Measurements from ENCODE around the gene EFNA5.

The EFNA5 gene

GRCh38 chr5:107513337-107514085, 157.2 kb downstream of the EFNA5 start:
- no peak for DNase-seq (ENCODE audit: low read depth, low spot score)
- Histone ChIP-seq H3K9ac (ENCODE audit: insufficient read length, low read depth) (no peak overlapping the region), H3K4me1 (ENCODE audit: insufficient read depth, insufficient read length) (no peaks in the 10 kb centered on the region)

DNA sequence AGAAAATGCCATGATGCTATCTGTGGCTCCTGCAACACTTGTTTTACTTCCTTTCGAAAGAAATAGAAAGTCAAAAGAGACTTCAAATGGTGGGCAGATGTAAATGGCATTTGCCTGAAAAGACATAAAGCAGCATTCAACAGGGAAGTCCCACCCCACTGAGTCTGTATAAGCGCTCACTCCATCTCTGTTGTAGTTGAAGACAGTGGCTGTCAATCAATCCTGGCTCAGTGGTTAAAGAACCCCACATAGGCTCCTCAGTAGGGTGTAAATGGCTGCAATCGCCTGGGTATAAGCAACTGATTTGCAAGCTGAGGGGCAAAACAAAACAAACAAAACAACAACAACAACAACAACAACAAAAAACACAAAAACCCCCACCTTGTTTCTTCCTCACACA, 158.7 kb downstream of the EFNA5 start:
- peak; percentile 71 for DNase-seq (ENCODE audit: low read depth, low spot score)
- Histone ChIP-seq H3K4me1 (ENCODE audit: insufficient read depth, insufficient read length) (no peaks in the 10 kb centered on the region), H3K9ac (ENCODE audit: insufficient read length, low read depth) (no peak overlapping the region), H3K36me3 (ENCODE audit: insufficient read depth, insufficient read length, low read length) (no peaks in the 10 kb centered on the region), H3K27me3 (ENCODE audit: insufficient read depth, insufficient read length) (no peaks in the 10 kb centered on the region), H3K4me3 (ENCODE audit: insufficient read length, low read depth) (no peak overlapping the region), H3K9me3 (ENCODE audit: insufficient read depth, low read length) (0 out of 2 replicates have a peak, but pooled peaks cover 7% of the 10 kb centered on the region)
- TF ChIP-seq ZNF274 (IDR thresholded peaks at IDR 0.05; ENCODE audit: low read depth, low read length), result no peak
- no peak for TF ChIP-seq YY1 (IDR thresholded peaks at IDR 0.05; ENCODE audit: insufficient read depth, insufficient read length)
- TF ChIP-seq SUZ12 (IDR thresholded peaks at IDR 0.05; ENCODE audit: extremely low read depth, insufficient read depth, insufficient read length), result no peak

More at GRCh38 chr5:107513337-107514085, 157.2 kb downstream of the EFNA5 start:
- Histone ChIP-seq H3K4me3 (ENCODE audit: insufficient read length, low read depth) (no peak overlapping the region), H3K27me3 (ENCODE audit: insufficient read depth, insufficient read length) (no peaks in the 10 kb centered on the region), H3K9me3 (ENCODE audit: insufficient read depth, low read length) (0 out of 2 replicates have a peak, but pooled peaks cover 7% of the 10 kb centered on the region), H3K36me3 (ENCODE audit: insufficient read depth, insufficient read length, low read length) (no peaks in the 10 kb centered on the region)
- TF ChIP-seq ZNF274 (IDR thresholded peaks at IDR 0.05; ENCODE audit: low read depth, low read length), result no peak
- TF ChIP-seq YY1 (IDR thresholded peaks at IDR 0.05; ENCODE audit: insufficient read depth, insufficient read length), result no peak
- TF ChIP-seq SUZ12 (IDR thresholded peaks at IDR 0.05; ENCODE audit: extremely low read depth, insufficient read depth, insufficient read length), result no peak

- TF ChIP-seq YY1 (IDR thresholded peaks at IDR 0.05; ENCODE audit: insufficient read depth, insufficient read length) (no peak), ZNF274 (IDR thresholded peaks at IDR 0.05; ENCODE audit: low read depth, low read length) (no peak), SUZ12 (IDR thresholded peaks at IDR 0.05; ENCODE audit: extremely low read depth, insufficient read depth, insufficient read length) (no peak)
- Histone ChIP-seq H3K9ac (ENCODE audit: insufficient read length, low read depth) (no peak overlapping the region), H3K9me3 (ENCODE audit: insufficient read depth, low read length) (0 out of 2 replicates have a peak, but pooled peaks cover 7% of the 10 kb centered on the region), H3K36me3 (ENCODE audit: insufficient read depth, insufficient read length, low read length) (no peaks in the 10 kb centered on the region), H3K4me1 (ENCODE audit: insufficient read depth, insufficient read length) (no peaks in the 10 kb centered on the region), H3K27me3 (ENCODE audit: insufficient read depth, insufficient read length) (no peaks in the 10 kb centered on the region), H3K4me3 (ENCODE audit: insufficient read length, low read depth) (no peak overlapping the region)
- DNase-seq (ENCODE audit: low read depth, low spot score), result no peak
Measured at GRCh38 chr5:107510125-107510524, 160.6 kb downstream of the EFNA5 start.

DNA sequence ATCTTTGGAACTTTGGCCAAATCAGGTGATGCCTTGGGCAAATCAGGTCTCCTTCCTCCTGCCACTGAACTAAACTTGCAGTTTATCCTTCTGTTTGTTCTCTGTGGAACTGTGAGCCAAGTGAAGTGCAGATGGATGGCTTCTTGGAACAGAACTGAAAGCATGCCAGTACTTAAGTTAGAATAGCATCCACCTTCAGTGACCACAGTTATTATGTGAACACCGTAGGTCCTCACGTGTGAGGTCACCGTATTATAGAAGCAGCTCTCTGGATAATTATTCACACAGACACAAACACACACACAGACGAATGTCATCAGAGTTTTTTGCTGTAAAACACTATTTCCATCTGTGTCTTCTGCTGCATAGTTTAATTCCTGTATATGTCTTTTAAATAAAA, 162.6 kb downstream of the EFNA5 start:
- no peak for DNase-seq (ENCODE audit: low read depth, low spot score)
- H3K36me3 ChIP-seq (ENCODE audit: insufficient read depth, insufficient read length, low read length), result no peaks in the 10 kb centered on the region
- H3K9ac ChIP-seq (ENCODE audit: insufficient read length, low read depth), result no peak overlapping the region
- H3K4me1 ChIP-seq (ENCODE audit: insufficient read depth, insufficient read length), result no peaks in the 10 kb centered on the region
- 0 out of 2 replicates have a peak, but pooled peaks cover 7% of the 10 kb centered on the region for H3K9me3 ChIP-seq (ENCODE audit: insufficient read depth, low read length)
- H3K27me3 ChIP-seq (ENCODE audit: insufficient read depth, insufficient read length), result no peaks in the 10 kb centered on the region
- TF ChIP-seq SUZ12 (IDR thresholded peaks at IDR 0.05; ENCODE audit: extremely low read depth, insufficient read depth, insufficient read length), result no peak
- no peak for TF ChIP-seq ZNF274 (IDR thresholded peaks at IDR 0.05; ENCODE audit: low read depth, low read length)
- no peak overlapping the region for H3K4me3 ChIP-seq (ENCODE audit: insufficient read length, low read depth)

- H3K4me3 ChIP-seq (ENCODE audit: insufficient read length, low read depth), result no peak overlapping the region
- no peak for DNase-seq (ENCODE audit: low read depth, low spot score)
- H3K4me1 ChIP-seq (ENCODE audit: insufficient read depth, insufficient read length), result no peaks in the 10 kb centered on the region
- TF ChIP-seq SUZ12 (IDR thresholded peaks at IDR 0.05; ENCODE audit: extremely low read depth, insufficient read depth, insufficient read length), result no peak
- no peak overlapping the region for H3K9ac ChIP-seq (ENCODE audit: insufficient read length, low read depth)
- H3K27me3 ChIP-seq (ENCODE audit: insufficient read depth, insufficient read length), result no peaks in the 10 kb centered on the region
- 0 out of 2 replicates have a peak, but pooled peaks cover 7% of the 10 kb centered on the region for H3K9me3 ChIP-seq (ENCODE audit: insufficient read depth, low read length)
- no peaks in the 10 kb centered on the region for H3K36me3 ChIP-seq (ENCODE audit: insufficient read depth, insufficient read length, low read length)
Measured at GRCh38 chr5:107505763-107506534, 164.8 kb downstream of the EFNA5 start.

- Histone ChIP-seq H3K27me3 (ENCODE audit: insufficient read depth, insufficient read length) (no peaks in the 10 kb centered on the region), H3K4me3 (ENCODE audit: insufficient read length, low read depth) (no peak overlapping the region), H3K4me1 (ENCODE audit: insufficient read depth, insufficient read length) (peaks cover 2% of the 10 kb centered on the region), H3K9me3 (ENCODE audit: insufficient read depth, low read length) (no peaks in the 10 kb centered on the region), H3K9ac (ENCODE audit: insufficient read length, low read depth) (no peak overlapping the region), H3K36me3 (ENCODE audit: insufficient read depth, insufficient read length, low read length) (no peaks in the 10 kb centered on the region)
- TF ChIP-seq SUZ12 (IDR thresholded peaks at IDR 0.05; ENCODE audit: extremely low read depth, insufficient read depth, insufficient read length) (no peak), YY1 (IDR thresholded peaks at IDR 0.05; ENCODE audit: insufficient read depth, insufficient read length) (no peak), ZNF274 (IDR thresholded peaks at IDR 0.05; ENCODE audit: low read depth, low read length) (no peak)
- DNase-seq (ENCODE audit: low read depth, low spot score), result no peak
Measured at GRCh38 chr5:107504424-107504823, 166.3 kb downstream of the EFNA5 start.

GRCh38 chr5:107502676-107503060, 168.1 kb downstream of the EFNA5 start:
- TF ChIP-seq ZNF274 (IDR thresholded peaks at IDR 0.05; ENCODE audit: low read depth, low read length), result no peak
- no peak for TF ChIP-seq SUZ12 (IDR thresholded peaks at IDR 0.05; ENCODE audit: extremely low read depth, insufficient read depth, insufficient read length)
- no peak for TF ChIP-seq YY1 (IDR thresholded peaks at IDR 0.05; ENCODE audit: insufficient read depth, insufficient read length)
- peaks cover 2% of the 10 kb centered on the region for H3K4me1 ChIP-seq (ENCODE audit: insufficient read depth, insufficient read length)
- DNase-seq (ENCODE audit: low read depth, low spot score), result no peak
- no peak overlapping the region for H3K9ac ChIP-seq (ENCODE audit: insufficient read length, low read depth)
- no peaks in the 10 kb centered on the region for H3K9me3 ChIP-seq (ENCODE audit: insufficient read depth, low read length)
- H3K4me3 ChIP-seq (ENCODE audit: insufficient read length, low read depth), result no peak overlapping the region
- H3K36me3 ChIP-seq (ENCODE audit: insufficient read depth, insufficient read length, low read length), result no peaks in the 10 kb centered on the region
- H3K27me3 ChIP-seq (ENCODE audit: insufficient read depth, insufficient read length), result no peaks in the 10 kb centered on the region

Data from NT2/D1 (cell line).